Measurements from ENCODE around the gene CCDC38.

- TF ChIP-seq GATA3 (IDR thresholded peaks at IDR 0.05; ENCODE audit: low read depth, low read length), result no peak
- no peak for TF ChIP-seq GATA2 (IDR thresholded peaks at IDR 0.05; ENCODE audit: low read depth, low read length)
Measured at GRCh38 chr12:95919110-95919509, 23.3 kb downstream of the CCDC38 start.
